ENCODE results near the gene PIP5KL1. TPM values are rescaled to one million over a fixed set of nuclear protein-coding genes. Genes with fewer than 3 reads are reported as not detected.

The PIP5KL1 gene
- polyA plus RNA-seq, 3 donors = 0.31 to 0.57 (median 0.39) TPM

DNA sequence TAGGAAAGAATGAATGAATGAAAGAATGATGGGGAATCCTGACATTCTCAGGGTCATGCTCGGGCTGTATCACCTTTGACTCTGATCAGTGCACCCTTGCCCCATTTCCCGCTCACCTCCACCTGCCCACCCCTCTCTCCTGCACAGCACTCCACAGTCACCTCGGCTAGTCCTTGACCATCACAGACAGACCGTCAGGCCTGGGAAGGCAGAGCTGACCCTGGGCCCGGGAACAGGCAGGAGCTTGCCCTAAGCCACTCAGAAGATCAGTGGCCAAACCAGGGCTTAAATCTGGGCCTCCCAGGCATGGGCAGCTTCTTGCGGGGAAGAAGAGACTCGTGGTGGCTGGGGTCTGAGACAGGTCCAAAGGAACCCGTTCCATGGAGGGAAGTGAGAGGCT is 34.8 kb downstream of the PIP5KL1 start:
- Histone ChIP-seq H3K9me3 (replicated peaks in 1 of 2; ENCODE audit: control insufficient read depth in 1 of 2, insufficient read depth in 1 of 2, low read length in 2 of 2) (peaks cover 34 to 36% of the 10 kb centered on the region in 2 donors), H3K27ac (ENCODE audit: low read depth in 1 of 2, low read length in 2 of 2) (no peak overlapping the region), H3K4me2 (replicated peaks; ENCODE audit: extremely low read depth, low read length, poor library complexity, severe bottlenecking) (no peak overlapping the region), H4K20me1 (ENCODE audit: insufficient read depth, low read length) (no peaks in the 10 kb centered on the region), H3K9ac (ENCODE audit: insufficient read depth, low read length, poor library complexity, severe bottlenecking) (no peak overlapping the region), H3K79me2 (ENCODE audit: insufficient read depth, low read length) (no peaks in the 10 kb centered on the region), H3K4me1 (ENCODE audit: control insufficient read depth in 1 of 2, insufficient read depth in 2 of 2, low read length in 2 of 2) (peaks cover 24 to 32% of the 10 kb centered on the region in 2 donors), H3K4me3 (replicated peaks in 1 of 3; ENCODE audit: low read depth in 2 of 3, low read length in 3 of 3) (no peak overlapping the region), H2AFZ (ENCODE audit: insufficient read depth, low read depth, low read length, poor library complexity, severe bottlenecking) (no peak overlapping the region), H3K27me3 (ENCODE audit: control insufficient read depth in 2 of 2, insufficient read depth in 2 of 2, low read length in 2 of 2) (no peaks in the 10 kb centered on the region), H3K36me3 (replicated peaks in 1 of 2; ENCODE audit: control insufficient read depth in 1 of 2, insufficient read depth in 2 of 2, low read length in 2 of 2) (peaks cover 36 to 47% of the 10 kb centered on the region in 2 donors)
- Mint-ChIP-seq H3K36me3 (peaks cover 44 to 48% of the 10 kb centered on the region in 2 donors), H3K9me3 (peaks cover 32 to 39% (median 36%) of the 10 kb centered on the region in 7 donors), H3K27me3 (ENCODE audit: low read depth in 3 of 3) (peaks cover 1 to 9% (median 4%) of the 10 kb centered on the region in 3 donors), H3K4me3 (no peak overlapping the region), H3K4me1 (peaks cover 19% of the 10 kb centered on the region), H3K27ac (no peak overlapping the region)
- TF ChIP-seq CTCF (IDR thresholded peaks at IDR 0.05) = no peak
- intact Hi-C loops (cut with micrococcal nuclease) = no loop called here
- 99% methylated on average over 8 of the region's 8 CpGs for WGBS (ENCODE audit: insufficient coverage)
- DNase-seq = no peak

DNA sequence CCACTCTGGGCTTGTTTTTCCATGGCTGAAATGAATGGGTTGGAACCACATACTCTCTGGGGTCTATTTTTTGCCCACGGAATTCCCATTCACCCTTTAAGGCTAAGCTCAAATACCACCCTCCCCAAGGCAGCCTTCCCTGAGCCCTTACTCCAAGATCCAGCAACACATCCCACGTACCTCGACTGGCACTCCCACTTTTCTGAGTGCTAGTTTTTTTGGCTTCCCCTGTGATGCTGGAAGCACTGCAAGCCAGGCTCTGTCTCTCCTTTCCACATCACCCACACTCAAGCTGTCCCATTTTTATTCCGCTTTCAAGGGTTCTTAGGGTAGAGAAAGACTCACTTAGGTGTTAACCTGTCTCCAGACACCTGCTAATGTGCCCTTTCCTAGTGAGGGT is 37.2 kb downstream of the PIP5KL1 start:
- no peak for TF ChIP-seq CTCF (IDR thresholded peaks at IDR 0.05)

More for the DNA sequence above, 37.2 kb downstream of the PIP5KL1 start:
- Histone ChIP-seq H3K9ac (ENCODE audit: insufficient read depth, low read length, poor library complexity, severe bottlenecking) (no peak overlapping the region), H3K79me2 (ENCODE audit: insufficient read depth, low read length) (no peaks in the 10 kb centered on the region), H3K9me3 (replicated peaks in 1 of 2; ENCODE audit: control insufficient read depth in 1 of 2, insufficient read depth in 1 of 2, low read length in 2 of 2) (peaks cover 34 to 36% of the 10 kb centered on the region in 2 donors), H3K27ac (ENCODE audit: low read depth in 1 of 2, low read length in 2 of 2) (no peak overlapping the region), H4K20me1 (ENCODE audit: insufficient read depth, low read length) (no peaks in the 10 kb centered on the region), H3K4me1 (ENCODE audit: control insufficient read depth in 1 of 2, insufficient read depth in 2 of 2, low read length in 2 of 2) (peaks cover 12 to 16% of the 10 kb centered on the region in 2 donors), H2AFZ (ENCODE audit: insufficient read depth, low read depth, low read length, poor library complexity, severe bottlenecking) (no peak overlapping the region), H3K27me3 (ENCODE audit: control insufficient read depth in 2 of 2, insufficient read depth in 2 of 2, low read length in 2 of 2) (no peaks in the 10 kb centered on the region), H3K4me2 (replicated peaks; ENCODE audit: extremely low read depth, low read length, poor library complexity, severe bottlenecking) (no peak overlapping the region), H3K36me3 (replicated peaks in 1 of 2; ENCODE audit: control insufficient read depth in 1 of 2, insufficient read depth in 2 of 2, low read length in 2 of 2) (peaks cover 44 to 60% of the 10 kb centered on the region in 2 donors), H3K4me3 (replicated peaks in 1 of 3; ENCODE audit: low read depth in 2 of 3, low read length in 3 of 3) (no peak overlapping the region)
- 100% methylated on average over 3 of the region's 4 CpGs for WGBS (ENCODE audit: insufficient coverage)
- H3K9me3 Mint-ChIP-seq = peaks cover 32 to 39% (median 36%) of the 10 kb centered on the region in 7 donors
- H3K4me1 Mint-ChIP-seq = peaks cover 13% of the 10 kb centered on the region
- H3K27me3 Mint-ChIP-seq (ENCODE audit: low read depth in 3 of 3) = peaks cover under 1 to 5% (median 4%) of the 10 kb centered on the region in 3 donors
- no peak overlapping the region for H3K4me3 Mint-ChIP-seq
- intact Hi-C loops (cut with micrococcal nuclease) = no loop called here
- peaks cover 55 to 63% of the 10 kb centered on the region in 2 donors for H3K36me3 Mint-ChIP-seq
- no peak overlapping the region for H3K27ac Mint-ChIP-seq
- no peak for DNase-seq
